ENCODE data around the gene TMEM86B.

GRCh38 chr19:55249841-55250240 lies 21.3 kb upstream of the TMEM86B start:
- TF ChIP-seq, protein P1, sequence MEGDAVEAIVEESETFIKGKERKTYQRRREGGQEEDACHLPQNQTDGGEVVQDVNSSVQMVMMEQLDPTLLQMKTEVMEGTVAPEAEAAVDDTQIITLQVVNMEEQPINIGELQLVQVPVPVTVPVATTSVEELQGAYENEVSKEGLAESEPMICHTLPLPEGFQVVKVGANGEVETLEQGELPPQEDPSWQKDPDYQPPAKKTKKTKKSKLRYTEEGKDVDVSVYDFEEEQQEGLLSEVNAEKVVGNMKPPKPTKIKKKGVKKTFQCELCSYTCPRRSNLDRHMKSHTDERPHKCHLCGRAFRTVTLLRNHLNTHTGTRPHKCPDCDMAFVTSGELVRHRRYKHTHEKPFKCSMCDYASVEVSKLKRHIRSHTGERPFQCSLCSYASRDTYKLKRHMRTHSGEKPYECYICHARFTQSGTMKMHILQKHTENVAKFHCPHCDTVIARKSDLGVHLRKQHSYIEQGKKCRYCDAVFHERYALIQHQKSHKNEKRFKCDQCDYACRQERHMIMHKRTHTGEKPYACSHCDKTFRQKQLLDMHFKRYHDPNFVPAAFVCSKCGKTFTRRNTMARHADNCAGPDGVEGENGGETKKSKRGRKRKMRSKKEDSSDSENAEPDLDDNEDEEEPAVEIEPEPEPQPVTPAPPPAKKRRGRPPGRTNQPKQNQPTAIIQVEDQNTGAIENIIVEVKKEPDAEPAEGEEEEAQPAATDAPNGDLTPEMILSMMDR (IDR thresholded peaks at IDR 0.05) = no peak
- no peak for TF ChIP-seq POLR2A (IDR thresholded peaks at IDR 0.05)
